NCI-H2029 (cell line): ENCODE measurements around the gene ARSI.

ENCODE experiments used
- DNase-seq: peaks from one replicate; lab custom pipeline; 2025; lab: John Stamatoyannopoulos, UW

ARSI gene

GRCh38 chr5:150326707-150327106 lies 24.0 kb upstream of the ARSI start:
- no peak for DNase-seq

DNA sequence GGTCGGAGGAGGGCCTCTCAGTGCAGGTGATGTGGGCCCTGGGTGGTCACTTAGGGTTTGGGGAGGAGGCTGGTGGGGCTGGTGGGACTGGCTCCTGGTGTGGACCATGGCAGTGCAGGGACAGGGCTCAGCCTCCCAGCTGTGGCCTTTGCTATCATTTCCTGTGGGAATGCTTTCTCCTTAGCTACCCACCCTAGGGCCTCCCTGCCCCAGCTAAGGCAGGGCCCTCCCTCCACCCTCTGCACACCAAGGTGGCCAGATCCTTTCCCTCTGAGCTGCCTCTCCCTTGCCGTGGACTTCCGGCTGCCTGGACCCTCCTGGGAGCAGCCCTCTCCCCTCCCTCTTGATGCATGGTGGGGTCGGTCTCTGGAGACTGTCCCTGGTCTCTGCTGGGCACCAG lies 22.7 kb upstream of the ARSI start:
- DNase-seq, result no peak

- no peak for DNase-seq
These were observed 21.1 kb upstream of the ARSI start for GRCh38 chr5:150323819-150324218.

GRCh38 chr5:150323092-150323491 lies 20.4 kb upstream of the ARSI start:
- DNase-seq, result no peak

DNA sequence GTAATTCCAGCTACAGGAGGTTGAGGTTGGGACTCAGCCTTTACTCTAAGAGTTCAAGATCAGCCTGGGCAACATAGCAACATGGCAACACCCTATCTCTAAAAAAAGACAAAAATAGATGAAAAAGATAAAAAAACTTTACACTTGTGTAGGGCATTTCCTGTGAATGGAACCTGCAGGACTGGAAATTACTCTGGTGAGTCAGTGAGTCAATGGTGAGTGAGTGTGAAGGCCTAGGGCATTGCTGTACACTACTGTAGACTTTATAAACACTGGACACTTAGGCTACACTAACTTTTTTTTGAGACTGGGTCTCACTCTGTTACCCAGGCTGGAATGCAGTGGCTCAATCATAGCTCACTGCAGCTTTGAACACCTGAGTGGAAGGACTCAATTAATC lies 19.5 kb upstream of the ARSI start:
- no peak for DNase-seq

- DNase-seq, result no peak
These were observed 19.1 kb upstream of the ARSI start for GRCh38 chr5:150321784-150322183.

- no peak for DNase-seq
These were observed 18.5 kb upstream of the ARSI start for GRCh38 chr5:150321211-150321610.

- peak; percentile 37 for DNase-seq
These were observed 17.4 kb upstream of the ARSI start for GRCh38 chr5:150320044-150320613.

- no peak for DNase-seq
These were observed 16.7 kb upstream of the ARSI start for GRCh38 chr5:150319484-150319790.

GRCh38 chr5:150318613-150319483 lies 16.1 kb upstream of the ARSI start:
- DNase-seq, result no peak

GRCh38 chr5:150317048-150318003 lies 14.6 kb upstream of the ARSI start:
- DNase-seq, result no peak

- no peak for DNase-seq
These were observed 13.6 kb upstream of the ARSI start for GRCh38 chr5:150316320-150316719.

DNA sequence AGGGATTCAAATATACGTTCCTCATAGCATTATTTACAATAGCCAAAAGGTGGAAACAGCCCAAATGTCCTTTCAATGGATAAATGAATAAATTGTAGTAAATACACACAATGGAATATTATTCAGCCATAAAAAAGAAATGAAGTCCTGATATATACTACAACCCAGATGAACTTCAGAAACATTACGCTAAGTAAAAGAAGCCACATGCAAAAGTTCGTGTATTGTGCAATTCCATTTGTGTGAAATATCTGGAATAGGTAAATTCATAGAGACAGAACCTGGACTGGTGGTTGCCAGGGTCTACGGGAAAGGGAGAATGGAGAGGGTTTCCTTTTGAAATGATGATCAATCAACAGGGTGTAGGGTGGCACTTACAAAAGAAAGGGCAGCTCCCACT lies 12.5 kb upstream of the ARSI start:
- no peak for DNase-seq

GRCh38 chr5:150313921-150314716 lies 11.4 kb upstream of the ARSI start:
- DNase-seq, result no peak

DNA sequence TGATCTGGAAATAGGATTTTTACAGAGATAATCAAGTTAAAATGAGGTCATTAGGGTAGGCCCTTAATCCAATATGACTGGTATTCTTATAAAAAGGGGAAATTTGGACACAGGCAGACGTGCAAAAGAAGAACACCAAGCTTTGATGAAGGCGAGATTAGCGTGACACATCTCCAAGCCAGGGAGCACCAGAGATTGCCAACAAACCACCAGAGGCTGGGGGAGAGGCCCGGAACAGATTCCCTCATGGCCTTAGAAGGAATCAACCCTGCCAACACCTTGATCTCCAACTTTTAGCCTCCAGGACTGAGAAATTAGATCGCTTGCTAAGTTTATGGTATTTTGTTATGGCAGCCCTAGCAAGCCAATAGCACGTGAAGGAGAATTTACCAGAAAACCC lies 10.8 kb upstream of the ARSI start:
- no peak for DNase-seq

DNA sequence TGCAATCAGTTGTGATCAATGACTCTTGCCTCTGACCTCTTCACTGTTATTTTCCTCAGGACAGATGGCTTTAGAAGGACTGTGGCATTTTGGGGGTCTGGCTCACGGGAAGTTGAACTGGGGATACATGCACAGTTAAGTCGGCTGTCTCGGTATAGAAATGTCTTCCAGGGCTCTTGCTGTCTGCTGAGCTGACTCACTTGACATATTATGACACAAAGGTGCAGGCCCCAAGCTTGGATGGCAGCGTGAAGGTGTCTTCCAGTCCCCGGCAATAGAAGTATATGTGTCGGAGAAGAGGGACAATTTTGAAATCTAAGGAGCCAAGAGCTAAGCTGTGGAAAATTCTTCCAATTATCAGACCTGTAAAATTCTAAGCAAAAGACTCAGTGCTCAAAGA lies 9.8 kb upstream of the ARSI start:
- no peak for DNase-seq

- DNase-seq, result no peak
These were observed 8.4 kb upstream of the ARSI start for GRCh38 chr5:150311015-150311692.

- no peak for DNase-seq
These were observed 7.5 kb upstream of the ARSI start for GRCh38 chr5:150310246-150310645.

GRCh38 chr5:150309886-150310239 lies 7.2 kb upstream of the ARSI start:
- no peak for DNase-seq

DNA sequence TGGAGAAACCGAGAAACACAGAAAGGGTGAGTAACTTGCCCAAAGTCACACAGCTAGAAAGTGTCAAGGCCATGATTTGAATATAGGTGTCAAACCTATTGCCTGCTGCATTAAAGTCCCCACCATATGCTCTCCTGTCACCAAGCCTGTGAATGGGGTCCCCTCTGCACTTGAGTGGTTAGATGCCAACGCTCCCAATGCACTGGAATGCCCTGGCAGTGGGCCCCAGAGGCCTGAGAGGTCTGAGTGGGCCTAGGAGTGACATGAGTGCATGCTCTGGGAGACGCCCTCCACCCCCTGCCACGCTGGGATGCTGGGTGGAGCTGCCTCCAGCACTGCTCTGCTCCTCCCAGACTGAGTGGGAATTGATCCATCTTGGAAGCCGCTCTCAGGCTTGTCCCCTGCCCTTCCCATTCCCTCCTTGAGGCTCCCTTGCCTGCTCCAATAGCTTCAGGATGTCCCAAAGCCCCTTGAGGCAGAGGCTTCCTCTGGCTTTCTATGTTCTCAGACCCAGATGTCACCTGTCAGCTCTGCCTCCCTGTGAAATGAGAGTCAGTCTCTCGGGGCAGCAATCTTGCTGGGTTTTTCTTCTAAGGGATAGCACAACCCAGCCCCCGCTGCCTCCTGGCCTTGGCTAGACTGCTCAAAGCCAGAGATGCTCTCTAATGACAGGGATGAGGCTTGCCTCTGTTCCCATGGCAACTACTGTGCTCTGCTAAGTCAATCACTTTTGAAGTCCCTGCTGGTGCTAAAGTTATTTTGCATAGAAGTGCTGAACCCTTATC lies 6.6 kb upstream of the ARSI start:
- DNase-seq, result no peak
